OCI-LY3 (cell line): ENCODE results near the gene PLEKHA8.

Experiments
- H2AFZ ChIP-seq: fragments of 200-600, 300-600 bp; shearing (Covaris generic); 2 replicates; pipeline ENCODE4 v1.6.0; 2014; ENCODE audit warnings: antibody characterized with exemption, low read depth, low read length
- H3K27ac ChIP-seq: fragments of 200-600, 300-600 bp; sonication (generic); 2 replicates; pipeline ENCODE4 v1.5.1; 2014; ENCODE audit warnings: mild to moderate bottlenecking, low read length, moderate library complexity, mixed read lengths
- H3K27me3 ChIP-seq: fragments of 200-600, 300-600 bp; sonication (generic); 2 replicates; pipeline ENCODE4 v1.6.1; 2014; ENCODE audit warnings: low read depth, low read length, mixed read lengths
- H3K36me3 ChIP-seq: fragments of 200-600, 300-600 bp; sonication (generic); replicated peaks from 2 replicates; pipeline ENCODE3; 2014; ENCODE audit warnings: low read depth, low read length, mixed read lengths
- H3K4me1 ChIP-seq: fragments of 300-600, 200-600 bp; sonication (generic); 2 replicates; pipeline ENCODE4 v1.6.1; 2014; ENCODE audit warnings: low read length, mixed read lengths
- H3K4me2 ChIP-seq: fragments of 200-600, 300-600 bp; sonication (generic); 2 replicates; pipeline ENCODE4 v1.6.1; 2014; ENCODE audit warnings: low read length, mixed read lengths
- H3K4me3 ChIP-seq: fragments of 300-600, 200-600 bp; sonication (generic); 2 replicates; pipeline ENCODE4 v1.5.1; 2014; ENCODE audit warnings: antibody characterized with exemption, mild to moderate bottlenecking, low read length, moderate library complexity
- H3K79me2 ChIP-seq: fragments of 300-600, 200-600 bp; shearing (Covaris generic); 2 replicates; pipeline ENCODE4 v1.6.1; 2014; ENCODE audit warnings: mild to moderate bottlenecking, low read length, mixed read lengths
- H3K9ac ChIP-seq: fragments of 300-600, 200-600 bp; shearing (Covaris generic); 2 replicates; pipeline ENCODE4 v1.6.0; 2014; ENCODE audit warnings: mild to moderate bottlenecking, low read length, moderate library complexity
- H3K9me3 ChIP-seq: fragments of 200-600, 300-600 bp; shearing (Covaris generic); 2 replicates; pipeline ENCODE4 v1.6.1; 2014; ENCODE audit warnings: low read length, mixed read lengths; ENCODE audit not compliant: insufficient read depth
- H4K20me1 ChIP-seq: fragments of 200-600, 300-600 bp; sonication (generic); 2 replicates; pipeline ENCODE4 v1.6.1; 2016; ENCODE audit warnings: low read length, mixed read lengths; ENCODE audit not compliant: insufficient read depth
- CTCF ChIP-seq: fragments of 200-600, 300-600 bp; sonication (generic); IDR thresholded peaks from 2 replicates; pipeline ENCODE4 v1.5.1; 2014; ENCODE audit warnings: antibody characterized with exemption, low read length, low read depth
- EZH2phosphoT487 ChIP-seq: fragments of 200-600 bp; shearing (Covaris generic); IDR thresholded peaks from 2 replicates; pipeline ENCODE4 v1.6.1; 2018; ENCODE audit warnings: antibody characterized with exemption, mixed run types, low read depth

The PLEKHA8 gene

DNA sequence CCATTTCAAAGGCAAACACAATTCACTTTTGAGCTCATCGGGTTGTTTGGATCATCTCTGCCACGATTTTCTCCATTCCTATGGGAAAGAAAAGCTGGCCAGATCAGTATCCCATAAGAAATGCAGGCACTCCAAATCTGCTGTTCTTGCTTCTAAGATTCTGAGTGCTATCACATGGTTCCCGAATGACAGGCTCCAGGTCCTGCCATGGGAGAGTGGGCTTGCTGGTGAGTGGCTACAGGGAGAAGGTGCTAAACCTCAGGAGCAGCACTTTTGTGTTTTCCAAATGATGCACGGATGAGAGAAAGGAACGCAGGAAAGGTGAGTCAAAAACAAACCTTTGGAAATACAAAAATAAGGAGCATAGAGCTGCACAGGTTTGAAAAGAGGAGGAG is 138.6 kb downstream of the PLEKHA8 start:
- no peak overlapping the region for H3K27ac ChIP-seq
- no peak overlapping the region for H3K4me2 ChIP-seq
- no peak overlapping the region for H2AFZ ChIP-seq
- no peak overlapping the region for H3K9ac ChIP-seq
- H3K36me3 ChIP-seq, result no peaks in the 10 kb centered on the region
- H3K9me3 ChIP-seq, result no peaks in the 10 kb centered on the region
- no peak overlapping the region for H3K4me3 ChIP-seq
- H3K27me3 ChIP-seq, result no peaks in the 10 kb centered on the region
- no peaks in the 10 kb centered on the region for H4K20me1 ChIP-seq
- H3K4me1 ChIP-seq, result peaks cover 33% of the 10 kb centered on the region
- TF ChIP-seq EZH2phosphoT487 (no peak), CTCF (no peak)
- H3K79me2 ChIP-seq, result no peaks in the 10 kb centered on the region

DNA sequence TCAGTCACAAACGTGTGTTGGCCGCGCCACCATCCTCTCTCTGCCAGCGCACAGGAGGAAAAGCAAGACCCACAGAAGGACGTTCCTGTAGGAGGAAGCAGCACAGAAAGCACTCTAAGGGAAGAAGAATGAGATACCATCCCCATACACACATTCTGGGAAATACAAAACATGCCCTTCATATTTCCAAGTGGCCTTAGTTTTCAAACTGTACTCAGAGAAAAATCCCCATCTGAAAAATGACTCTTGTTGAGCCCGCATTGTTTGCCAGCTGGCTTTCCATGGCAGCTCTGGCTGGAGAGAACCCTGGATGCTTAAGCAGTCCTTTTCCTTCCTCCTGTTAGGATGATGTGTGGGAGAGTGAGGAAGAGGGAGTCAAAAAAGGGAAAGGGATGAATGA is 139.7 kb downstream of the PLEKHA8 start:
- H3K36me3 ChIP-seq, result no peaks in the 10 kb centered on the region
- no peak overlapping the region for H3K9ac ChIP-seq
- H2AFZ ChIP-seq, result no peak overlapping the region
- no peak overlapping the region for H3K4me2 ChIP-seq
- H4K20me1 ChIP-seq, result no peaks in the 10 kb centered on the region
- TF ChIP-seq EZH2phosphoT487, result no peak
- TF ChIP-seq CTCF, result no peak
- no peaks in the 10 kb centered on the region for H3K79me2 ChIP-seq
- no peak overlapping the region for H3K4me3 ChIP-seq
- no peaks in the 10 kb centered on the region for H3K27me3 ChIP-seq
- H3K4me1 ChIP-seq, result peaks cover 27% of the 10 kb centered on the region
- H3K9me3 ChIP-seq, result no peaks in the 10 kb centered on the region
- H3K27ac ChIP-seq, result no peak overlapping the region

DNA sequence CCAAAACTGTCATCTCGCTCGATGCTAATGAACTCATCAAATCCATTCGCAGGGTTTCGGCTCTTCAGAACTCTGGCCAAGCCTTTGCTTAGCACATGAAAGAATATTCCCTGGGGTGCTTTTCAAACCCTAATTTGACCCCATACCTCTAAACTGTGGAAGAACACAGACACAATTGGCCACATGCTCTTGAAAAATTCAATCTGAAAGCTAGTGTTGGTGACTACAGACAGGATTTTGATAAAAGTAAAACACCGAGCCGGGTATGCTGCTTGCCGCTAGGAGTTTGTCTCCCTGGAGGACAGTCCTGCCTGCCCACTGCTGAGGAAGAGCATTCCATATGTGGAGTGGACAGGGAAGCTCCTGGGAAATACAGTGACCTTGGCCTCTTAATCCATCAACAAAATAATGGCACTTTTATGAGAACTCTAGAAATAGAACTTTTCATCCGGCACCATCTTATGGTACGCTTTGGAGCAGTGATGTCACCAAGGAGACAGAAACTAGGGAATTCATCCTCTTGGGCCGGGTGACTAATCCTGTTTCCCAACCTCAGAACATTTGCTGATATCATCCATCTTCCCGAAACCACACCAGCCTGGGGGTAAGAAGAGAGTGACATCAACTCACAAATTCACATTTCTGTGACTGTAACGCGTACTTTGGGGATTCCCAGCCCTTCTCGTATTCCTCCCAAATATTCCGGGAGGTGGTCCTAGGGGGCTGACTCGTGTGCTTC is 140.8 kb downstream of the PLEKHA8 start:
- Histone ChIP-seq H3K9me3 (no peaks in the 10 kb centered on the region), H3K79me2 (no peaks in the 10 kb centered on the region), H3K4me2 (no peak overlapping the region), H3K36me3 (no peaks in the 10 kb centered on the region), H3K27ac (no peak overlapping the region), H3K9ac (no peak overlapping the region), H3K27me3 (no peaks in the 10 kb centered on the region), H4K20me1 (no peaks in the 10 kb centered on the region), H3K4me1 (peaks cover 18% of the 10 kb centered on the region), H3K4me3 (no peak overlapping the region), H2AFZ (no peak overlapping the region)
- TF ChIP-seq EZH2phosphoT487, result no peak
- no peak for TF ChIP-seq CTCF

DNA sequence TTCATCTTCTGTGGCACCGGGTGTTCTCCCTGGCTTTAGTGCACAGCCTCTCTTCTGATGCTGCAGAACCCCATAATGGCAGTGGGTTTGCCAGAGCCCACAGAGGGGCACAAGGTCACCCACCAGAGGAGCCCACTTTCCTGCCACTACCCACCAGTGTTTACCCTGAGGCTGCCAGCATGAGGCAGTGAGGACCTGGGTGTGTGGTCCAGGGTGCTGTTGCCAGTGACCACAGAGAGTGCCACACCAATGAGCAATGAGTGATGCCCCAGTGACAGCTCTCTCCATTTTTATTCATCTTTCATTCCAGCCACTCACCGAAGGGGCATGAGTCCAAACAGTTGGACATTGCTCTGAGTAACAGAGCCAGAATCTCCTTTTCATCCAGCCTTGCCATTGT is 141.4 kb downstream of the PLEKHA8 start:
- H4K20me1 ChIP-seq, result no peaks in the 10 kb centered on the region
- no peaks in the 10 kb centered on the region for H3K27me3 ChIP-seq
- no peak overlapping the region for H3K9ac ChIP-seq
- no peak overlapping the region for H3K4me3 ChIP-seq
- H3K27ac ChIP-seq, result no peak overlapping the region
- H3K4me2 ChIP-seq, result no peak overlapping the region
- no peak overlapping the region for H2AFZ ChIP-seq
- H3K9me3 ChIP-seq, result no peaks in the 10 kb centered on the region
- TF ChIP-seq EZH2phosphoT487 (no peak), CTCF (no peak)
- H3K4me1 ChIP-seq, result peaks cover 13% of the 10 kb centered on the region
- no peaks in the 10 kb centered on the region for H3K79me2 ChIP-seq
- H3K36me3 ChIP-seq, result no peaks in the 10 kb centered on the region
